GM19455 (cell line): ENCODE data around the gene CCDC27.
"Not testable (repeated sequence)": the region's sequence is repeated elsewhere in the genome, so short reads cannot be mapped to it uniquely, and the experiment has no call there.

Experiments used
- ATAC-seq: cut with Tn5 transposase; IDR thresholded peaks from one replicate; pipeline ENCODE4 v1.9.1; 2021; ENCODE audit not compliant: unreplicated experiment

The CCDC27 gene

GRCh38 chr1:3717715-3718601 is 34.3 kb upstream of the CCDC27 start:
- ATAC-seq: no peak

GRCh38 chr1:3718764-3719163 is 33.5 kb upstream of the CCDC27 start:
- no peak for ATAC-seq

GRCh38 chr1:3721955-3722465 is 30.2 kb upstream of the CCDC27 start:
- ATAC-seq: no peak

- no peak for ATAC-seq
These were observed 29.4 kb upstream of the CCDC27 start for GRCh38 chr1:3722846-3723245.

GRCh38 chr1:3724416-3725030 is 27.7 kb upstream of the CCDC27 start:
- not testable (repeated sequence) for ATAC-seq

GRCh38 chr1:3725366-3725765 is 26.9 kb upstream of the CCDC27 start:
- no peak for ATAC-seq

- ATAC-seq: no peak
These were observed 25.0 kb upstream of the CCDC27 start for GRCh38 chr1:3727042-3727824.

GRCh38 chr1:3727825-3728776 is 24.1 kb upstream of the CCDC27 start:
- ATAC-seq: no peak

GRCh38 chr1:3729594-3730542 is 22.4 kb upstream of the CCDC27 start:
- no peak for ATAC-seq

- ATAC-seq: no peak
These were observed 21.6 kb upstream of the CCDC27 start for GRCh38 chr1:3730543-3731247.

- no peak for ATAC-seq
These were observed 20.4 kb upstream of the CCDC27 start for GRCh38 chr1:3731583-3732433.

- no peak for ATAC-seq
These were observed 19.7 kb upstream of the CCDC27 start for GRCh38 chr1:3732434-3733093.

GRCh38 chr1:3733094-3733882 is 19.0 kb upstream of the CCDC27 start:
- no peak for ATAC-seq

- no peak for ATAC-seq
These were observed 18.2 kb upstream of the CCDC27 start for GRCh38 chr1:3733883-3734589.

- ATAC-seq: no peak
These were observed 17.6 kb upstream of the CCDC27 start for GRCh38 chr1:3734602-3735001.
